ENCODE measurements around the gene ACKR2. TPM values are rescaled to one million over a fixed set of nuclear protein-coding genes. Genes with fewer than 3 reads are reported as not detected.

Gene ACKR2
- total RNA-seq, 3 donors from 2014 or later (not counting 1 experiment from before 2014, with no cell fraction given): 0.56 to 0.95 (median 0.72) TPM

- no peak overlapping the region for H3K27ac ChIP-seq (ENCODE audit: low read length)
- H3K36me3 Mint-ChIP-seq: no peaks in the 10 kb centered on the region
- H3K4me3 ChIP-seq (ENCODE audit: low read length): no peak overlapping the region
- WGBS (ENCODE audit: insufficient coverage): 93% methylated on average over 4 of the region's 4 CpGs
- no peaks in the 10 kb centered on the region for H3K36me3 ChIP-seq (ENCODE audit: control insufficient read depth, insufficient read depth, low read length)
- H3K27me3 Mint-ChIP-seq (ENCODE audit: low read depth in 2 of 2): peaks cover 0 to 4% of the 10 kb centered on the region in 2 donors
- no peaks in the 10 kb centered on the region for H3K9me3 Mint-ChIP-seq
- H3K4me1 Mint-ChIP-seq: peaks cover 4 to 8% of the 10 kb centered on the region in 2 donors
- no peaks in the 10 kb centered on the region for H3K9me3 ChIP-seq (ENCODE audit: control insufficient read depth, insufficient read depth, low read length)
- H3K4me1 ChIP-seq (ENCODE audit: control insufficient read depth, insufficient read depth, low read length): no peaks in the 10 kb centered on the region
- ATAC-seq (no peak), DNase-seq (no peak)
- no peak overlapping the region for H3K4me3 Mint-ChIP-seq
- TF ChIP-seq, protein P1, sequence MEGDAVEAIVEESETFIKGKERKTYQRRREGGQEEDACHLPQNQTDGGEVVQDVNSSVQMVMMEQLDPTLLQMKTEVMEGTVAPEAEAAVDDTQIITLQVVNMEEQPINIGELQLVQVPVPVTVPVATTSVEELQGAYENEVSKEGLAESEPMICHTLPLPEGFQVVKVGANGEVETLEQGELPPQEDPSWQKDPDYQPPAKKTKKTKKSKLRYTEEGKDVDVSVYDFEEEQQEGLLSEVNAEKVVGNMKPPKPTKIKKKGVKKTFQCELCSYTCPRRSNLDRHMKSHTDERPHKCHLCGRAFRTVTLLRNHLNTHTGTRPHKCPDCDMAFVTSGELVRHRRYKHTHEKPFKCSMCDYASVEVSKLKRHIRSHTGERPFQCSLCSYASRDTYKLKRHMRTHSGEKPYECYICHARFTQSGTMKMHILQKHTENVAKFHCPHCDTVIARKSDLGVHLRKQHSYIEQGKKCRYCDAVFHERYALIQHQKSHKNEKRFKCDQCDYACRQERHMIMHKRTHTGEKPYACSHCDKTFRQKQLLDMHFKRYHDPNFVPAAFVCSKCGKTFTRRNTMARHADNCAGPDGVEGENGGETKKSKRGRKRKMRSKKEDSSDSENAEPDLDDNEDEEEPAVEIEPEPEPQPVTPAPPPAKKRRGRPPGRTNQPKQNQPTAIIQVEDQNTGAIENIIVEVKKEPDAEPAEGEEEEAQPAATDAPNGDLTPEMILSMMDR (IDR thresholded peaks at IDR 0.05): no peak
- no peaks in the 10 kb centered on the region for H3K27me3 ChIP-seq (ENCODE audit: control insufficient read depth, insufficient read depth, low read length)
- no peak overlapping the region for H3K27ac Mint-ChIP-seq
- intact Hi-C loops (cut with micrococcal nuclease): no loop called here
Measured at GRCh38 chr3:42853739-42854302, 44.6 kb downstream of the ACKR2 start.

DNA sequence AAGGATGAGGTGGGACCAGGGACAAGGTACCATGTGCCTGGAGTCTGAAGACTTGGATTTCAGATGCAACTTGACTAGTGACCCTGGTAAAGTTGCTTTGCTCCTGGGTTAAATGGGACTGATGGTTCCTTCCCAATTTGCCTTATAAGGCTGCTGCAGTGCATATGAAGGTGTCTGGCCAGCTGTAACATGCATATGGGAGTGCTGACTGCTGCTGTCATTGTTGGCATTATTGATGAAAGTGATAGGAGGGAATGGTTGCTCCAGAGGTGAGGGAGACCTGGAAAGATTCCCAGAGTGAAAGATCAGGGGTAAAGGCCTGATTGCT lies 45.9 kb downstream of the ACKR2 start:
- ATAC-seq: no peak
- Mint-ChIP-seq H3K36me3 (no peaks in the 10 kb centered on the region), H3K4me3 (no peak overlapping the region), H3K4me1 (peaks cover 0 to 6% of the 10 kb centered on the region in 2 donors), H3K27ac (no peak overlapping the region), H3K27me3 (ENCODE audit: low read depth in 2 of 2) (peaks cover 3 to 7% of the 10 kb centered on the region in 2 donors), H3K9me3 (no peaks in the 10 kb centered on the region)
- no peak for DNase-seq
- intact Hi-C loops (cut with micrococcal nuclease): no loop called here
- Histone ChIP-seq H3K4me1 (ENCODE audit: control insufficient read depth, insufficient read depth, low read length) (no peaks in the 10 kb centered on the region), H3K36me3 (ENCODE audit: control insufficient read depth, insufficient read depth, low read length) (no peaks in the 10 kb centered on the region), H3K4me3 (ENCODE audit: low read length) (no peak overlapping the region), H3K27me3 (ENCODE audit: control insufficient read depth, insufficient read depth, low read length) (no peaks in the 10 kb centered on the region), H3K9me3 (ENCODE audit: control insufficient read depth, insufficient read depth, low read length) (no peaks in the 10 kb centered on the region), H3K27ac (ENCODE audit: low read length) (no peak overlapping the region)
- TF ChIP-seq, protein P1 (IDR thresholded peaks at IDR 0.05): no peak

DNA sequence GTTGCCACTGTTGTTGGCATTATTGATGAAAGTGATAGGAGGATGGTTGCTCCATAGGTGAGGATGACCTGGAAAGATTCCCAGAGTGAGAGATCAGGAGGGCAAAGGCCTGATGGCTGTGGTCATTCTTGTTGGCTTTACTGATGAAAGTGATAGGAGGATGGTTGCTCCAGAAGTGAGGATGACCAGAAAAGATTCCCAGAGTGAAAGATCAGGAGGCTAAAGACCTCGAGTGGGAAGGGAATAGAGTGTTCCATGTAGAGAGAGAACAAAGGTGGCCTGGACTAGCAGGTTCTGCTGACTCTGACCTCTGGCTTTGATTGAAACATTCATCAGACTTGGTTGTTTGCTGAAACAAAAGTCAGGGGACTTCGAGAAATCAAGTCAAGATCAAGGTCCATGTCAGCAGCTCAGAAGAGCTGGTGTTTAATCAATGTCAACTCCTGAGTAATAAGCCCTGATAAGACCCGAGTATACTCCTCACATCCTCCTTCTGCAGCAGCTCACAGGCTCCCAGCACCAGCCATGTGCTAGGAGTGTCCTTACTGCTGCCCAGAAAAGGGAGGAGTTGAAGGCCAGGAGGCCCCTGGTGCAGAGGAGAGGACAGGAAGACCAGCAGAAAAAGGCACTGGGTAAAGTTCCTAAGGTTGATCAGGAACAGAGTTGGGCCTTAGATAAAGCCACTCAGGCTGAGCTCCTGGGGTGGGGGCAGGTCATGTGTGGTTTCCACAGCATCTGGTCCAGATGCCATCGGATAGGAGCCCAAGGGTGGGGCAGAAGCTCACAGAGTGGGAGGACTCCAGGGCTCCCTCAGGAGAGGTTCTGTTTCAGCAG lies 46.5 kb downstream of the ACKR2 start:
- Mint-ChIP-seq H3K36me3 (no peaks in the 10 kb centered on the region), H3K27me3 (ENCODE audit: low read depth in 2 of 2) (peaks cover 6 to 11% of the 10 kb centered on the region in 2 donors), H3K4me3 (no peak overlapping the region), H3K27ac (no peak overlapping the region), H3K4me1 (peaks cover 0 to 2% of the 10 kb centered on the region in 2 donors), H3K9me3 (peaks cover 0 to 2% of the 10 kb centered on the region in 2 donors)
- Histone ChIP-seq H3K4me3 (ENCODE audit: low read length) (no peak overlapping the region), H3K27me3 (ENCODE audit: control insufficient read depth, insufficient read depth, low read length) (no peaks in the 10 kb centered on the region), H3K9me3 (ENCODE audit: control insufficient read depth, insufficient read depth, low read length) (no peaks in the 10 kb centered on the region), H3K27ac (ENCODE audit: low read length) (no peak overlapping the region), H3K4me1 (ENCODE audit: control insufficient read depth, insufficient read depth, low read length) (no peaks in the 10 kb centered on the region), H3K36me3 (ENCODE audit: control insufficient read depth, insufficient read depth, low read length) (no peaks in the 10 kb centered on the region)
- ATAC-seq: no peak
- no peak for DNase-seq
- 74% methylated on average over 4 of the region's 4 CpGs for WGBS (ENCODE audit: insufficient coverage)
- TF ChIP-seq, protein P1 (IDR thresholded peaks at IDR 0.05): no peak
- intact Hi-C loops (cut with micrococcal nuclease): no loop called here

All from natural killer cell (primary cell).